Activated T-cell treated with anti-CD3 and anti-CD28 coated beads, Interleukin-2, amount 50 U/mL, for 72 hours (primary cell): ENCODE results near the gene MYO1E. TPM values are rescaled to one million over a fixed set of nuclear protein-coding genes. Genes with fewer than 3 reads are reported as not detected.
A peak's percentile ranks its signal among the peaks of the same experiment; 100 is the strongest.

Experiments used
- ATAC-seq, 2 donors: fragments of 150-1000 bp; cut with Tn5 transposase; replicated peaks in 1 of 2; 2 replicates each; pipeline ENCODE4 v1.10.0; 2021; ENCODE audit warnings: moderate library complexity in 2 of 2, mild to moderate bottlenecking in 1 of 2
- DNase-seq, 2 donors: peaks; one replicate each; pipeline ENCODE4 v3.0.0; 2021 to 2022; ENCODE audit warnings: mixed read lengths in 1 of 2
- H3K27ac Mint-ChIP-seq: one replicate; pipeline ENCODE4 v1.8.0; 2022; ENCODE audit warnings: mild to moderate bottlenecking, moderate library complexity, mixed read lengths
- H3K27me3 Mint-ChIP-seq: one replicate; pipeline ENCODE4 v1.8.0; 2022; ENCODE audit warnings: low read depth, mixed read lengths
- H3K36me3 Mint-ChIP-seq, 2 donors: one replicate each; pipeline ENCODE4 v1.8.0; 2022; ENCODE audit warnings: mixed read lengths in 2 of 2, mild to moderate bottlenecking in 1 of 2; ENCODE audit not compliant: insufficient read depth in 2 of 2
- H3K4me1 Mint-ChIP-seq: one replicate; pipeline ENCODE4 v1.8.0; 2022; ENCODE audit warnings: low read depth, mixed read lengths
- H3K4me3 Mint-ChIP-seq, 2 donors: one replicate each; pipeline ENCODE4 v1.8.0; 2022; ENCODE audit warnings: mild to moderate bottlenecking in 2 of 2, mixed read lengths in 2 of 2, moderate library complexity in 2 of 2
- H3K9me3 Mint-ChIP-seq, 2 donors: one replicate each; pipeline ENCODE4 v1.8.0; 2022; ENCODE audit warnings: mixed read lengths in 2 of 2
- total RNA-seq, 2 donors: library from RNA; stranded (reverse); gene quantifications; one replicate each; pipeline ENCODE4 v1.2.3, GENCODE V29; 2022

Gene MYO1E
- total RNA-seq, 2 donors from 2014 or later = 1.9 to 4.6 TPM

- ATAC-seq (peak in 1 of 2 donors; percentile 50), DNase-seq (no peak)
- Mint-ChIP-seq H3K27ac (no peak overlapping the region), H3K36me3 (peaks cover 0 to 6% of the 10 kb centered on the region in 2 donors), H3K4me1 (peaks cover 9% of the 10 kb centered on the region), H3K4me3 (no peak overlapping the region), H3K27me3 (peaks cover 22% of the 10 kb centered on the region), H3K9me3 (peaks cover 2 to 10% of the 10 kb centered on the region in 2 donors)
These were observed 195.4 kb downstream of the MYO1E start for GRCh38 chr15:59177317-59177660.

GRCh38 chr15:59176653-59177316, 195.9 kb downstream of the MYO1E start:
- Mint-ChIP-seq H3K27ac (no peak overlapping the region), H3K27me3 (peaks cover 22% of the 10 kb centered on the region), H3K4me3 (no peak overlapping the region), H3K9me3 (peaks cover 2 to 10% of the 10 kb centered on the region in 2 donors), H3K36me3 (peaks cover 0 to 6% of the 10 kb centered on the region in 2 donors), H3K4me1 (peaks cover 9% of the 10 kb centered on the region)
- ATAC-seq = peak in 1 of 2 donors; percentile 11
- no peak for DNase-seq

GRCh38 chr15:59174835-59175831, 197.5 kb downstream of the MYO1E start:
- Mint-ChIP-seq H3K27ac (no peak overlapping the region), H3K36me3 (no peaks in the 10 kb centered on the region), H3K9me3 (no peaks in the 10 kb centered on the region), H3K27me3 (peaks cover 17% of the 10 kb centered on the region), H3K4me3 (no peak overlapping the region), H3K4me1 (peaks cover 9% of the 10 kb centered on the region)
- peak; percentile 38 to 46 for DNase-seq
- ATAC-seq = peak; percentile 78 to 94

GRCh38 chr15:59174151-59174834, 198.4 kb downstream of the MYO1E start:
- Mint-ChIP-seq H3K4me3 (no peak overlapping the region), H3K27ac (no peak overlapping the region), H3K27me3 (peaks cover 17% of the 10 kb centered on the region), H3K36me3 (no peaks in the 10 kb centered on the region), H3K9me3 (no peaks in the 10 kb centered on the region), H3K4me1 (peaks cover 17% of the 10 kb centered on the region)
- DNase-seq (no peak), ATAC-seq (no peak)

- ATAC-seq = no peak
These were observed 199.5 kb downstream of the MYO1E start for GRCh38 chr15:59173194-59173593.

GRCh38 chr15:59172289-59172901, 200.3 kb downstream of the MYO1E start:
- H3K36me3 Mint-ChIP-seq = no peaks in the 10 kb centered on the region
- no peak overlapping the region for H3K4me3 Mint-ChIP-seq
- peaks cover 20% of the 10 kb centered on the region for H3K4me1 Mint-ChIP-seq
- no peaks in the 10 kb centered on the region for H3K9me3 Mint-ChIP-seq
- DNase-seq (no peak), ATAC-seq (no peak)
- H3K27me3 Mint-ChIP-seq = peaks cover 8% of the 10 kb centered on the region
- H3K27ac Mint-ChIP-seq = no peak overlapping the region

More at GRCh38 chr15:59173194-59173593, 199.5 kb downstream of the MYO1E start:
- no peak overlapping the region for H3K27ac Mint-ChIP-seq
- no peaks in the 10 kb centered on the region for H3K9me3 Mint-ChIP-seq
- peaks cover 16% of the 10 kb centered on the region for H3K27me3 Mint-ChIP-seq
- no peak for DNase-seq
- no peaks in the 10 kb centered on the region for H3K36me3 Mint-ChIP-seq
- H3K4me3 Mint-ChIP-seq = no peak overlapping the region
- H3K4me1 Mint-ChIP-seq = peaks cover 20% of the 10 kb centered on the region

GRCh38 chr15:59171067-59171397, 201.6 kb downstream of the MYO1E start:
- DNase-seq (no peak), ATAC-seq (no peak)
- no peak overlapping the region for H3K27ac Mint-ChIP-seq
- H3K4me3 Mint-ChIP-seq = no peak overlapping the region
- no peaks in the 10 kb centered on the region for H3K27me3 Mint-ChIP-seq
- H3K4me1 Mint-ChIP-seq = peaks cover 20% of the 10 kb centered on the region
- H3K36me3 Mint-ChIP-seq = no peaks in the 10 kb centered on the region
- no peaks in the 10 kb centered on the region for H3K9me3 Mint-ChIP-seq

GRCh38 chr15:59170295-59171066, 202.2 kb downstream of the MYO1E start:
- DNase-seq = no peak
- ATAC-seq = no peak
- H3K27me3 Mint-ChIP-seq = no peaks in the 10 kb centered on the region
- no peaks in the 10 kb centered on the region for H3K9me3 Mint-ChIP-seq
- H3K27ac Mint-ChIP-seq = no peak overlapping the region
- no peak overlapping the region for H3K4me3 Mint-ChIP-seq
- H3K36me3 Mint-ChIP-seq = no peaks in the 10 kb centered on the region
- peaks cover 18% of the 10 kb centered on the region for H3K4me1 Mint-ChIP-seq

- Mint-ChIP-seq H3K27ac (peak overlapping the region; percentile 89), H3K27me3 (no peaks in the 10 kb centered on the region), H3K36me3 (no peaks in the 10 kb centered on the region), H3K4me3 (no peak overlapping the region), H3K9me3 (no peaks in the 10 kb centered on the region), H3K4me1 (peaks cover 11% of the 10 kb centered on the region)
- ATAC-seq = peak; percentile 57 to 74
- no peak for DNase-seq
These were observed 203.4 kb downstream of the MYO1E start for GRCh38 chr15:59169251-59169708.

GRCh38 chr15:59168536-59168935, 204.1 kb downstream of the MYO1E start:
- ATAC-seq = no peak
- H3K4me1 Mint-ChIP-seq = peaks cover 11% of the 10 kb centered on the region
- no peaks in the 10 kb centered on the region for H3K9me3 Mint-ChIP-seq
- no peak overlapping the region for H3K4me3 Mint-ChIP-seq
- no peaks in the 10 kb centered on the region for H3K36me3 Mint-ChIP-seq
- no peaks in the 10 kb centered on the region for H3K27me3 Mint-ChIP-seq
- no peak overlapping the region for H3K27ac Mint-ChIP-seq
- no peak for DNase-seq

- no peaks in the 10 kb centered on the region for H3K27me3 Mint-ChIP-seq
- DNase-seq (no peak), ATAC-seq (no peak)
- no peaks in the 10 kb centered on the region for H3K9me3 Mint-ChIP-seq
- H3K4me3 Mint-ChIP-seq = no peak overlapping the region
- no peaks in the 10 kb centered on the region for H3K36me3 Mint-ChIP-seq
- H3K27ac Mint-ChIP-seq = no peak overlapping the region
- peaks cover 11% of the 10 kb centered on the region for H3K4me1 Mint-ChIP-seq
These were observed 205.9 kb downstream of the MYO1E start for GRCh38 chr15:59166601-59167265.

GRCh38 chr15:59166166-59166565, 206.5 kb downstream of the MYO1E start:
- Mint-ChIP-seq H3K9me3 (no peaks in the 10 kb centered on the region), H3K27ac (peak overlapping the region; percentile 4), H3K36me3 (no peaks in the 10 kb centered on the region), H3K4me3 (no peak overlapping the region), H3K27me3 (no peaks in the 10 kb centered on the region), H3K4me1 (peaks cover 11% of the 10 kb centered on the region)
- ATAC-seq = no peak
- DNase-seq = no peak
